Adipocyte (in vitro differentiated cells): ENCODE results near the gene PPIL3.
"Not testable (repeated sequence)": the region's sequence is repeated elsewhere in the genome, so short reads cannot be mapped to it uniquely, and the experiment has no call there.

Experiments used
- DNase-seq: peaks from one replicate; pipeline ENCODE4 v3.0.0-alpha.2; 2015; ENCODE audit warnings: low read depth
- H3K27me3 ChIP-seq: replicated peaks from 2 replicates; pipeline ENCODE4 v1.7.0; 2013; ENCODE audit warnings: mild to moderate bottlenecking, low read length, moderate library complexity; ENCODE audit not compliant: control insufficient read depth, insufficient read depth
- H3K36me3 ChIP-seq: 2 replicates; pipeline ENCODE4 v1.7.0; 2013; ENCODE audit warnings: low read length, mild to moderate bottlenecking, moderate library complexity; ENCODE audit not compliant: control insufficient read depth, insufficient read depth, severe bottlenecking
- H3K4me1 ChIP-seq: 2 replicates; pipeline ENCODE4 v1.7.0; 2013; ENCODE audit warnings: mild to moderate bottlenecking, low read length, moderate library complexity; ENCODE audit not compliant: control insufficient read depth, insufficient read depth
- H3K4me3 ChIP-seq: 2 replicates; pipeline ENCODE4 v1.7.0; 2013; ENCODE audit warnings: mild to moderate bottlenecking, low read length, moderate library complexity
- H3K9ac ChIP-seq: 2 replicates; pipeline ENCODE4 v1.7.0; 2013; ENCODE audit warnings: mild to moderate bottlenecking, low read length, moderate library complexity
- H3K9me3 ChIP-seq: 2 replicates; pipeline ENCODE4 v1.7.0; 2013; ENCODE audit warnings: mild to moderate bottlenecking, low read length, moderate library complexity; ENCODE audit not compliant: control insufficient read depth

PPIL3 gene

GRCh38 chr2:200888704-200889625 is at the start of gene PPIL3, which contains the start of gene NIF3L1:
TSS of gene PPIL3 (minus strand) at chr2:200889077. CDS start at chr2:200887615, 1,462 bp downstream.
TSS of gene NIF3L1 (plus strand) at chr2:200889371. CDS start at chr2:200891944, 2,573 bp downstream.
- peak; percentile 99 for DNase-seq
- peak within 1 kb of the TSS; percentile 89 for H3K9ac ChIP-seq

GRCh38 chr2:200930947-200931626 is 42.2 kb upstream of the PPIL3 start:
- Histone ChIP-seq H3K9me3 (no peaks in the 10 kb centered on the region), H3K9ac (no peak overlapping the region), H3K4me3 (no peak overlapping the region), H3K4me1 (peaks cover 11% of the 10 kb centered on the region), H3K27me3 (no peaks in the 10 kb centered on the region), H3K36me3 (peaks cover 44% of the 10 kb centered on the region)
- DNase-seq = peak; percentile 33

More at GRCh38 chr2:200888704-200889625, at the start of gene PPIL3, which contains the start of gene NIF3L1:
- Histone ChIP-seq H3K27me3 (no peaks in the 10 kb centered on the region), H3K36me3 (peaks cover 22% of the 10 kb centered on the region), H3K4me3 (peak within 1 kb of the TSS; percentile 89), H3K4me1 (peaks cover 12% of the 10 kb centered on the region), H3K9me3 (no peaks in the 10 kb centered on the region)

GRCh38 chr2:200929334-200930249 is 40.7 kb upstream of the PPIL3 start:
- Histone ChIP-seq H3K27me3 (no peaks in the 10 kb centered on the region), H3K36me3 (peaks cover 36% of the 10 kb centered on the region), H3K4me1 (peaks cover 11% of the 10 kb centered on the region), H3K9me3 (no peaks in the 10 kb centered on the region), H3K9ac (no peak overlapping the region), H3K4me3 (no peak overlapping the region)
- DNase-seq = no peak

GRCh38 chr2:200922439-200922838 is 33.6 kb upstream of the PPIL3 start:
- H3K36me3 ChIP-seq = peaks cover 70% of the 10 kb centered on the region
- no peak overlapping the region for H3K4me3 ChIP-seq

GRCh38 chr2:200913654-200914053 is 24.8 kb upstream of the PPIL3 start:
- Histone ChIP-seq H3K9ac (peak overlapping the region; percentile 49), H3K9me3 (no peaks in the 10 kb centered on the region), H3K4me1 (peaks cover 13% of the 10 kb centered on the region), H3K4me3 (no peak overlapping the region), H3K27me3 (no peaks in the 10 kb centered on the region), H3K36me3 (peaks cover 52% of the 10 kb centered on the region)
- peak; percentile 65 for DNase-seq

More at GRCh38 chr2:200922439-200922838, 33.6 kb upstream of the PPIL3 start:
- Histone ChIP-seq H3K9ac (no peak overlapping the region), H3K9me3 (no peaks in the 10 kb centered on the region), H3K4me1 (no peaks in the 10 kb centered on the region), H3K27me3 (no peaks in the 10 kb centered on the region)
- no peak for DNase-seq

GRCh38 chr2:200909958-200910357 is 21.1 kb upstream of the PPIL3 start:
- Histone ChIP-seq H3K9ac (no peak overlapping the region), H3K9me3 (no peaks in the 10 kb centered on the region), H3K4me3 (no peak overlapping the region), H3K4me1 (peaks cover 13% of the 10 kb centered on the region), H3K36me3 (peaks cover 46% of the 10 kb centered on the region), H3K27me3 (no peaks in the 10 kb centered on the region)
- no peak for DNase-seq

- Histone ChIP-seq H3K4me1 (no peaks in the 10 kb centered on the region), H3K27me3 (no peaks in the 10 kb centered on the region), H3K9me3 (no peaks in the 10 kb centered on the region), H3K4me3 (no peak overlapping the region), H3K36me3 (peaks cover 50% of the 10 kb centered on the region), H3K9ac (peak overlapping the region; percentile 42)
- DNase-seq = peak; percentile 83
Measured at GRCh38 chr2:200905618-200906296, 16.9 kb upstream of the PPIL3 start.

GRCh38 chr2:200901459-200902072 is 12.7 kb upstream of the PPIL3 start:
- Histone ChIP-seq H3K27me3 (no peaks in the 10 kb centered on the region), H3K4me1 (peaks cover 11% of the 10 kb centered on the region), H3K4me3 (no peak overlapping the region), H3K36me3 (peaks cover 63% of the 10 kb centered on the region), H3K9me3 (no peaks in the 10 kb centered on the region), H3K9ac (peak overlapping the region; percentile 14)
- DNase-seq = peak; percentile 93

- Histone ChIP-seq H3K4me3 (no peak overlapping the region), H3K36me3 (peaks cover 77% of the 10 kb centered on the region), H3K9me3 (no peaks in the 10 kb centered on the region), H3K4me1 (peaks cover 11% of the 10 kb centered on the region), H3K27me3 (no peaks in the 10 kb centered on the region), H3K9ac (no peak overlapping the region)
- DNase-seq = no peak
Measured at GRCh38 chr2:200899482-200899881, 10.6 kb upstream of the PPIL3 start.

- not testable (repeated sequence) for H3K9ac ChIP-seq, H3K4me1 ChIP-seq, H3K4me3 ChIP-seq, H3K27me3 ChIP-seq, DNase-seq, H3K9me3 ChIP-seq
- H3K36me3 ChIP-seq = peaks cover 69% of the 10 kb centered on the region
Measured at GRCh38 chr2:200881715-200882249, 7.1 kb downstream of the PPIL3 start.
